ENCODE results near the gene KCNIP1. TPM values are rescaled to one million over a fixed set of nuclear protein-coding genes. Genes with fewer than 3 reads are reported as not detected.

The KCNIP1 gene
- total and polyA plus RNA-seq, 10 of the 15 experiments (the other 5 are each of a cell fraction or from before 2014, with no cell fraction given): not detected

DNA sequence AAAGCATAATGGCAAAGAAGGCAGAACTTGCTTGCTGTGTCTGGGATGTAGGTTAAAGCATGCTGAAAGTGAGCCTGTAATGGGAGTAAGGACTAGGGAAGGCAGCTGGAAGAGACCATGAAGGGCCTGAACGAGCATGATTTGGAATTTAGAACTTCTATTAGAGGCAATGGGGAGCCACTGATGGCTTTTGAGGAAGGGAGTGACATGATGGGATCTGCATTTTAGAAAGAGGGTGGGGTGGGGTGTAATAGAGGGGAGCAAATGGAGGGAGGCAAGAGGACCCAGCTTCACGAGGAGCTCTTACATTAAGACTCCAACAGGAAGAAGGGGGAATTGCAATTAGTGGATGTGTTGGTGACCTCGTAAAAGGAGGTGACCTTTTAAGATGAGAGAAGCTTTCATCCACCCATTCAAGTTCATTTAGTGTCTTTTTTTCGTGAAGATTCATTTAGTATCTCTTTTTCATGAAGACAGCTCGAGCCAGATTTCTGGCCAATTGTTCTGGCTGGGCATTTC lies 266.1 kb downstream of the KCNIP1 start:
- no peaks in the 10 kb centered on the region for H3K27me3 ChIP-seq (replicated peaks in 1 of 2; ENCODE audit: control insufficient read depth in 2 of 2, insufficient read depth in 2 of 2, low read length in 1 of 2)
- H3K4me1 ChIP-seq (ENCODE audit: control insufficient read depth, insufficient read depth, low read length): no peaks in the 10 kb centered on the region
- H3K79me2 ChIP-seq (ENCODE audit: control insufficient read depth, insufficient read depth, low read length): no peaks in the 10 kb centered on the region
- ChIA-PET RAD21 (ENCODE audit: unreplicated experiment) (no interaction called here), POLR2A (no interaction called here), SMC1A (ENCODE audit: uncharacterized antibody, unreplicated experiment) (interaction anchor here (1.9 kb wide), 1 partner anchor 21 kb away, joined by 6 read pairs; no protein-coding TSS in a partner anchor), CTCF (interaction anchor here (1.2 to 2.7 kb wide), 3 partner anchors 21 to 437 kb away, joined by 3 to 12 read pairs (median 3); no protein-coding TSS in a partner anchor)
- no peak overlapping the region for H3K27ac ChIP-seq (ENCODE audit: control insufficient read depth, insufficient read depth)
- DNase-seq (ENCODE audit: low read depth, low spot score) (no peak), ATAC-seq (0 out of 3 replicates have a peak, but pooled peaks have one; percentile 38), FAIRE-seq (no peak)
- BruUV-seq (replicated peaks): no TSS peak
- no peak overlapping the region for H3K4me2 ChIP-seq (ENCODE audit: control insufficient read depth, insufficient read depth)
- no peak overlapping the region for H2AFZ ChIP-seq (ENCODE audit: control insufficient read depth, low read depth, low read length)
- H4K20me1 ChIP-seq (ENCODE audit: control insufficient read depth, insufficient read depth): no peaks in the 10 kb centered on the region
- TF ChIP-seq JUNB (IDR thresholded peaks at IDR 0.05) (no peak), STAT1 (conservative IDR thresholded peaks at IDR 0.05) (no peak), KAT2A (conservative IDR thresholded peaks at IDR 0.05; ENCODE audit: control insufficient read depth, low read depth, low read length) (no peak), WRNIP1 (IDR thresholded peaks at IDR 0.05; ENCODE audit: borderline replicate concordance, low read depth, low read length) (no peak)
- TF ChIP-seq, protein P1, sequence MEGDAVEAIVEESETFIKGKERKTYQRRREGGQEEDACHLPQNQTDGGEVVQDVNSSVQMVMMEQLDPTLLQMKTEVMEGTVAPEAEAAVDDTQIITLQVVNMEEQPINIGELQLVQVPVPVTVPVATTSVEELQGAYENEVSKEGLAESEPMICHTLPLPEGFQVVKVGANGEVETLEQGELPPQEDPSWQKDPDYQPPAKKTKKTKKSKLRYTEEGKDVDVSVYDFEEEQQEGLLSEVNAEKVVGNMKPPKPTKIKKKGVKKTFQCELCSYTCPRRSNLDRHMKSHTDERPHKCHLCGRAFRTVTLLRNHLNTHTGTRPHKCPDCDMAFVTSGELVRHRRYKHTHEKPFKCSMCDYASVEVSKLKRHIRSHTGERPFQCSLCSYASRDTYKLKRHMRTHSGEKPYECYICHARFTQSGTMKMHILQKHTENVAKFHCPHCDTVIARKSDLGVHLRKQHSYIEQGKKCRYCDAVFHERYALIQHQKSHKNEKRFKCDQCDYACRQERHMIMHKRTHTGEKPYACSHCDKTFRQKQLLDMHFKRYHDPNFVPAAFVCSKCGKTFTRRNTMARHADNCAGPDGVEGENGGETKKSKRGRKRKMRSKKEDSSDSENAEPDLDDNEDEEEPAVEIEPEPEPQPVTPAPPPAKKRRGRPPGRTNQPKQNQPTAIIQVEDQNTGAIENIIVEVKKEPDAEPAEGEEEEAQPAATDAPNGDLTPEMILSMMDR (IDR thresholded peaks at IDR 0.05 in 2 of 3, conservative IDR thresholded peaks at IDR 0.05 in 1 of 3; ENCODE audit: control insufficient read depth in 2 of 3, extremely low read depth in 1 of 3, insufficient read depth in 1 of 3, low read depth in 3 of 3, low read length in 3 of 3): 0 out of 6 replicates have a peak, but pooled peaks of 1 of the 3 experiments have one; percentile 15
- H3K36me3 ChIP-seq (ENCODE audit: control insufficient read depth in 2 of 2, insufficient read depth in 2 of 2, low read length in 1 of 2): no peaks in the 10 kb centered on the region
- intact Hi-C loops (cut with micrococcal nuclease; ENCODE audit: unreplicated experiment) (no loop called here), in situ Hi-C loops (cut with MboI) (no loop called here)
- WGBS (ENCODE audit: insufficient coverage, insufficient replicate concordance, low lambda C conversion rate, missing lambda C conversion rate): 8% methylated on average over 5 of the region's 5 CpGs
- no peaks in the 10 kb centered on the region for H3K9me3 ChIP-seq (replicated peaks; ENCODE audit: control insufficient read depth, insufficient read depth, low read length)
- no peak overlapping the region for H3K4me3 ChIP-seq
- no peak overlapping the region for H3K9ac ChIP-seq (ENCODE audit: control insufficient read depth, insufficient read depth, low read length)

DNA sequence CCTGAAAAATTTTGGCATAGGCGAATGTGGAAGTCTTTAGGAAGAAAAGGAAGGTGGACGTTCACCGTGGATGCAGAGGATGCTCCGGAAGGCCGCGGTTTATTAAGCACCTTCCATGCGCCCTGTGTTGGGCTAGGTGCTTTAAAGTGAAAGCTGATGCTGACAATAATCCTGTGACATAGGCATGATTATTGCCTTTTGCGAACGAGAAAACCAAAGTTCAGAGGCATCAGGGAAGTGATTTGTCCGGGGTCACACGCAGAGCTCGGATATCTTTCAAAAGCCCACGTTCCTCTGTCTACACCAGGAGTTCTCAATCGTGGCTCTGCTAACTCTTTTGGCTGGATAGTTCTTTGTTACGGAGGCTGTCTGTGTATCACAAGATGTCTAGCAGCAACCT lies 267.7 kb downstream of the KCNIP1 start:
- in situ Hi-C loops (cut with MboI): no loop called here
- ATAC-seq (no peak), FAIRE-seq (no peak), DNase-seq (ENCODE audit: low read depth, low spot score) (no peak)
- ChIA-PET RAD21 (ENCODE audit: unreplicated experiment) (no interaction called here), CTCF (no interaction called here), POLR2A (no interaction called here), SMC1A (ENCODE audit: uncharacterized antibody, unreplicated experiment) (no interaction called here)
- Histone ChIP-seq H3K36me3 (ENCODE audit: control insufficient read depth in 2 of 2, insufficient read depth in 2 of 2, low read length in 1 of 2) (no peaks in the 10 kb centered on the region), H3K27ac (ENCODE audit: control insufficient read depth, insufficient read depth) (no peak overlapping the region), H3K4me1 (ENCODE audit: control insufficient read depth, insufficient read depth, low read length) (peaks cover 8% of the 10 kb centered on the region), H3K79me2 (ENCODE audit: control insufficient read depth, insufficient read depth, low read length) (no peaks in the 10 kb centered on the region), H3K27me3 (replicated peaks in 1 of 2; ENCODE audit: control insufficient read depth in 2 of 2, insufficient read depth in 2 of 2, low read length in 1 of 2) (no peaks in the 10 kb centered on the region), H3K4me3 (no peak overlapping the region), H3K9me3 (replicated peaks; ENCODE audit: control insufficient read depth, insufficient read depth, low read length) (no peaks in the 10 kb centered on the region), H3K4me2 (ENCODE audit: control insufficient read depth, insufficient read depth) (no peak overlapping the region), H3K9ac (ENCODE audit: control insufficient read depth, insufficient read depth, low read length) (no peak overlapping the region), H4K20me1 (ENCODE audit: control insufficient read depth, insufficient read depth) (no peaks in the 10 kb centered on the region), H2AFZ (ENCODE audit: control insufficient read depth, low read depth, low read length) (no peak overlapping the region)
- 47% methylated on average over 15 of the region's 15 CpGs for WGBS (ENCODE audit: insufficient coverage, insufficient replicate concordance, low lambda C conversion rate, missing lambda C conversion rate)
- intact Hi-C loops (cut with micrococcal nuclease; ENCODE audit: unreplicated experiment): no loop called here
- BruUV-seq (replicated peaks): no TSS peak
- TF ChIP-seq CBX3 (IDR thresholded peaks at IDR 0.05; ENCODE audit: borderline replicate concordance, low read depth) (no peak), GABPA (IDR thresholded peaks at IDR 0.05; ENCODE audit: low read depth) (no peak), GATAD2B (conservative IDR thresholded peaks at IDR 0.05; ENCODE audit: low read depth) (no peak), BACH1 (IDR thresholded peaks at IDR 0.05; ENCODE audit: borderline replicate concordance) (no peak), BRCA1 (IDR thresholded peaks at IDR 0.05; ENCODE audit: low read depth, low read length) (no peak), STAT1 (conservative IDR thresholded peaks at IDR 0.05) (no peak), EED (IDR thresholded peaks at IDR 0.05; ENCODE audit: low read depth) (no peak), KDM1A (IDR thresholded peaks at IDR 0.05; ENCODE audit: borderline replicate concordance) (no peak), TAF1 (IDR thresholded peaks at IDR 0.05; ENCODE audit: borderline replicate concordance, low read depth, low read length) (no peak)
- TF ChIP-seq, protein P2, sequence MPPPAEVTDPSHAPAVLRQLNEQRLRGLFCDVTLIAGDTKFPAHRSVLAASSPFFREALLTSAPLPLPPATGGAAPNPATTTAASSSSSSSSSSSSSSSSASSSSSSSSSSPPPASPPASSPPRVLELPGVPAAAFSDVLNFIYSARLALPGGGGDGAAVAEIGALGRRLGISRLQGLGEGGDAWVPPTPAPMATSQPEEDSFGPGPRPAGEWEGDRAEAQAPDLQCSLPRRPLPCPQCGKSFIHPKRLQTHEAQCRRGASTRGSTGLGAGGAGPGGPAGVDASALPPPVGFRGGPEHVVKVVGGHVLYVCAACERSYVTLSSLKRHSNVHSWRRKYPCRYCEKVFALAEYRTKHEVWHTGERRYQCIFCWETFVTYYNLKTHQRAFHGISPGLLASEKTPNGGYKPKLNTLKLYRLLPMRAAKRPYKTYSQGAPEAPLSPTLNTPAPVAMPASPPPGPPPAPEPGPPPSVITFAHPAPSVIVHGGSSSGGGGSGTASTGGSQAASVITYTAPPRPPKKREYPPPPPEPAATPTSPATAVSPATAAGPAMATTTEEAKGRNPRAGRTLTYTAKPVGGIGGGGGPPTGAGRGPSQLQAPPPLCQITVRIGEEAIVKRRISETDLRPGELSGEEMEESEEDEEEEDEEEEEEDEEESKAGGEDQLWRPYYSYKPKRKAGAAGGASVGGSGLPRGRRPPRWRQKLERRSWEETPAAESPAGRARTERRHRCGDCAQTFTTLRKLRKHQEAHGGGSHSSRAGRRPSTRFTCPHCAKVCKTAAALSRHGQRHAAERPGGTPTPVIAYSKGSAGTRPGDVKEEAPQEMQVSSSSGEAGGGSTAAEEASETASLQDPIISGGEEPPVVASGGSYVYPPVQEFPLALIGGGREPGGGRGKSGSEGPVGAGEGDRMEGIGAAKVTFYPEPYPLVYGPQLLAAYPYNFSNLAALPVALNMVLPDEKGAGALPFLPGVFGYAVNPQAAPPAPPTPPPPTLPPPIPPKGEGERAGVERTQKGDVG (CRISPR knock-in tag; IDR thresholded peaks at IDR 0.05): no peak

All from GM12878 (cell line).